ENCODE results near the gene BUB1. TPM values are rescaled to one million over a fixed set of nuclear protein-coding genes. Genes with fewer than 3 reads are reported as not detected.

BUB1 gene
- 10 to 100 TPM; 14.7 to 47.3 TPM for total RNA-seq

GRCh38 chr2:110677530-110678456 is at the start of gene BUB1:
Gene BUB1, minus strand, starts transcription at chr2:110678063. Its CDS starts 68 bp downstream, at chr2:110677995.
- H3K9me3 ChIP-seq, result no peaks in the 10 kb centered on the region
- DNase-seq, result peak; percentile 98
- H3K4me1 ChIP-seq, result no peaks in the 10 kb centered on the region
- H3K9ac ChIP-seq (ENCODE audit: low read depth in 2 of 2, low read length in 2 of 2), result peak within 1 kb of the TSS; percentile 69 to 93
- intact Hi-C loops (cut with DNase I), result no loop called here
- peak within 1 kb of the TSS; percentile 18 for H3K27ac ChIP-seq
- no peaks in the 10 kb centered on the region for H3K36me3 ChIP-seq
- no peak for TF ChIP-seq CTCF (IDR thresholded peaks at IDR 0.05)
- peak within 1 kb of the TSS; percentile 66 for H3K4me3 ChIP-seq
- H3K27me3 ChIP-seq, result no peaks in the 10 kb centered on the region

- intact Hi-C loops (cut with DNase I), result no loop called here
- Histone ChIP-seq H3K4me3 (no peak overlapping the region), H3K27ac (no peak overlapping the region), H3K9ac (ENCODE audit: low read depth in 2 of 2, low read length in 2 of 2) (no peak overlapping the region), H3K9me3 (no peaks in the 10 kb centered on the region), H3K4me1 (no peaks in the 10 kb centered on the region), H3K27me3 (no peaks in the 10 kb centered on the region), H3K36me3 (no peaks in the 10 kb centered on the region)
- no peak for TF ChIP-seq CTCF (IDR thresholded peaks at IDR 0.05)
- DNase-seq, result no peak
Measured at GRCh38 chr2:110726285-110726684, 48.4 kb upstream of the BUB1 start.

DNA sequence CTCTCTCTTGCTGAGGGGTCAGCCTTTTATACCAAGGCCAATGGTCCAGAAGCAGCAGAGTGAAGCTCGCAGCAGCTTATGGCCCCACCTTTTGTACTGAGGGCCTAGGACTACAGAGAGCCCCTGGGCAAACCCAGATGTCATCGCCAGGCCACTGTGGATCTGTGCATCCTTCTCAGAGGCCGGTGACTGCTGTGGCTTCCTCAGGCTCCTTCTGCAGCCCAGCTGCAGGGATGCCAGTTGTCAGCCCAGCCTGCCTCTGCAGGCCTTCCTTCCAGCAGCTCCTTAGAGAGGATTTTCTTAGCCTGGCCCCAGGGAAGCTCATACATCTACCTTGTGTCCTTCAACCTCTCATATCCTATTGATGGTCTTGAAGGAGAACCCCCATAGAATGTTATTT is 48.0 kb upstream of the BUB1 start:
- Histone ChIP-seq H3K9ac (ENCODE audit: low read depth in 2 of 2, low read length in 2 of 2) (no peak overlapping the region), H3K4me3 (no peak overlapping the region), H3K36me3 (no peaks in the 10 kb centered on the region), H3K9me3 (no peaks in the 10 kb centered on the region), H3K27me3 (no peaks in the 10 kb centered on the region), H3K27ac (no peak overlapping the region), H3K4me1 (no peaks in the 10 kb centered on the region)
- DNase-seq, result no peak
- intact Hi-C loops (cut with DNase I), result no loop called here
- TF ChIP-seq CTCF (IDR thresholded peaks at IDR 0.05), result no peak

DNA sequence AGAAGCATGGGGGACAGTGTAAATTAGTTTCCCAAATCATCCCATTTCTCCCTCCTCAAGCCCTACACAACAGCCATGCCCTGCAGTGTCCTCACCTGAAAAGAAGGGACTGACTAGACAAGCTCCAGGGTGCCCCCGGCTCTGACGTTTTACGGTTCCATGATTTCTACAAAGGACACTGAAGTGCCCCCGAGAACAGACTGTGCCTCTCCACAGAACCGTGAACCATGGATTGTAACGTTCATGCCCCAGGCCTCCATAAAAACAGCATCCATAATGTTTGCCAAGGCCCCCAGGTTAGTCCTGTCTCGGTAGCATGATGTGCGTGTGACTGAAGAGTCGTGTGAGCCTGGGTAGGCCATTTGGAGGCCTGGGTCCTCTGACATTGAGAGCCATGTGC is 47.5 kb upstream of the BUB1 start:
- H3K36me3 ChIP-seq, result no peaks in the 10 kb centered on the region
- TF ChIP-seq CTCF (IDR thresholded peaks at IDR 0.05), result no peak
- H3K9ac ChIP-seq (ENCODE audit: low read depth in 2 of 2, low read length in 2 of 2), result no peak overlapping the region
- H3K4me1 ChIP-seq, result no peaks in the 10 kb centered on the region
- DNase-seq, result no peak
- no peaks in the 10 kb centered on the region for H3K27me3 ChIP-seq
- H3K9me3 ChIP-seq, result no peaks in the 10 kb centered on the region
- intact Hi-C loops (cut with DNase I), result no loop called here
- H3K4me3 ChIP-seq, result no peak overlapping the region
- no peak overlapping the region for H3K27ac ChIP-seq

- no peak for DNase-seq
- intact Hi-C loops (cut with DNase I), result no loop called here
- Histone ChIP-seq H3K9me3 (no peaks in the 10 kb centered on the region), H3K27ac (no peak overlapping the region), H3K4me3 (no peak overlapping the region), H3K27me3 (no peaks in the 10 kb centered on the region), H3K4me1 (no peaks in the 10 kb centered on the region), H3K9ac (ENCODE audit: low read depth in 2 of 2, low read length in 2 of 2) (no peak overlapping the region), H3K36me3 (no peaks in the 10 kb centered on the region)
- no peak for TF ChIP-seq CTCF (IDR thresholded peaks at IDR 0.05)
Measured at GRCh38 chr2:110724820-110725219, 47.0 kb upstream of the BUB1 start.
